Testis (tissue), 2 donors: ENCODE data around the gene SERPINB8.

Source experiments
- CTCF ChIP-seq, 3 experiments: fragments of 450-650 bp in 2 of 3; fragments of 200-600 bp in 1 of 3; sonication (generic) in 1 of 3; IDR thresholded peaks; one replicate each; pipeline ENCODE4 v1.5.1; 2016 to 2019; ENCODE audit warnings: antibody characterized with exemption in 3 of 3, mild to moderate bottlenecking in 2 of 3, moderate library complexity in 1 of 3
- POLR2A ChIP-seq: fragments of 450-650 bp; IDR thresholded peaks from one replicate; pipeline ENCODE4 v1.6.1; 2017; ENCODE audit warnings: antibody characterized with exemption, mild to moderate bottlenecking, moderate library complexity

- no peak for TF ChIP-seq CTCF (IDR thresholded peaks at IDR 0.05)
- no peak for TF ChIP-seq POLR2A
Measured at GRCh38 chr18:63974991-63975390, 5.1 kb downstream of the SERPINB8 start.
